Measurements from ENCODE around the gene USP48.

DNA sequence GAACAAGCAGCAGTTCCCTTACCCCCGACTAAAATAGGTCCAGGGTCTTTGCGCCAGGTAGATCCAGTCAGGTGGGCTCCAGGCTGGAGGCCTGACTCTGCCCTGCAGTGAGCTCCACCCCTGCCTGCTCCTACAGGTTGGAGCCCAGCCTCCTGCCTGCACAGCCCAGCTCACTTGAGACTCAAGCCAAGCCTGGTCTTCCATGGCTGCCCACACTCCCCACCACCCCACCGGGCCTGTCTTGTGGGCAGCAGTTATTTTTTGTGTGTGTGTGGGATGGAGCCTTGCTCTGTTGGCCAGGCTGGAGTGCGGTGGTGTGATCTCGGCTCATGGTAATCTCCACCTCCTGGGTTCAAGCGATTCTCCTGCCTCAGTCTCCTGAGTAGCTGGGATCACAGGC, 142.3 kb downstream of the USP48 start:
- TF ChIP-seq, protein P1, sequence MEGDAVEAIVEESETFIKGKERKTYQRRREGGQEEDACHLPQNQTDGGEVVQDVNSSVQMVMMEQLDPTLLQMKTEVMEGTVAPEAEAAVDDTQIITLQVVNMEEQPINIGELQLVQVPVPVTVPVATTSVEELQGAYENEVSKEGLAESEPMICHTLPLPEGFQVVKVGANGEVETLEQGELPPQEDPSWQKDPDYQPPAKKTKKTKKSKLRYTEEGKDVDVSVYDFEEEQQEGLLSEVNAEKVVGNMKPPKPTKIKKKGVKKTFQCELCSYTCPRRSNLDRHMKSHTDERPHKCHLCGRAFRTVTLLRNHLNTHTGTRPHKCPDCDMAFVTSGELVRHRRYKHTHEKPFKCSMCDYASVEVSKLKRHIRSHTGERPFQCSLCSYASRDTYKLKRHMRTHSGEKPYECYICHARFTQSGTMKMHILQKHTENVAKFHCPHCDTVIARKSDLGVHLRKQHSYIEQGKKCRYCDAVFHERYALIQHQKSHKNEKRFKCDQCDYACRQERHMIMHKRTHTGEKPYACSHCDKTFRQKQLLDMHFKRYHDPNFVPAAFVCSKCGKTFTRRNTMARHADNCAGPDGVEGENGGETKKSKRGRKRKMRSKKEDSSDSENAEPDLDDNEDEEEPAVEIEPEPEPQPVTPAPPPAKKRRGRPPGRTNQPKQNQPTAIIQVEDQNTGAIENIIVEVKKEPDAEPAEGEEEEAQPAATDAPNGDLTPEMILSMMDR (IDR thresholded peaks at IDR 0.05), result no peak
- no peak for TF ChIP-seq POLR2A (IDR thresholded peaks at IDR 0.05)

All from esophagus squamous epithelium (tissue), 4 donors.